ENCODE data around the gene DHX15. TPM values are rescaled to one million over a fixed set of nuclear protein-coding genes. Genes with fewer than 3 reads are reported as not detected.

Gene DHX15
- total and polyA plus RNA-seq, 2 experiments from 2014 or later: 226 to 372 TPM

- Histone ChIP-seq H3K4me3 (no peak overlapping the region), H3K27ac (ENCODE audit: low read depth) (peak overlapping the region; percentile 62; the same call in 1 of the 2 replicates), H3K9me2 (ENCODE audit: insufficient read depth) (no peaks in the 10 kb centered on the region), H3F3A (replicated peaks; ENCODE audit: low read depth) (peaks cover 21% of the 10 kb centered on the region), H3K27me3 (ENCODE audit: insufficient read depth) (no peaks in the 10 kb centered on the region), H3K4me2 (no peak overlapping the region), H4K20me1 (replicated peaks; ENCODE audit: insufficient read depth) (peaks cover 3% of the 10 kb centered on the region; the same call in 1 of the 2 replicates), H3K79me2 (replicated peaks; ENCODE audit: insufficient read depth) (peaks cover 19% of the 10 kb centered on the region; the same call in 1 of the 2 replicates), H3K36me3 (ENCODE audit: insufficient read depth) (peaks cover 4% of the 10 kb centered on the region; the same call in 1 of the 2 replicates), H3K4me1 (ENCODE audit: insufficient read depth) (peaks cover 52% of the 10 kb centered on the region), H2AFZ (no peak overlapping the region)
- peaks cover 18% of the 10 kb centered on the region for H3K27me3 Mint-ChIP-seq (ENCODE audit: insufficient read depth, low read depth, poor library complexity)
- no peak overlapping the region for H3K4me3 Mint-ChIP-seq
- DNase-seq (ENCODE audit: low spot score) (peak; percentile 70), ATAC-seq (peak; percentile 68)
- no peak for TF ChIP-seq ZNF331 (CRISPR knock-in tag; IDR thresholded peaks at IDR 0.05; ENCODE audit: low read depth)
- TF ChIP-seq ZNF114 (CRISPR knock-in tag; IDR thresholded peaks at IDR 0.05): no peak
- TF ChIP-seq NANOG (IDR thresholded peaks at IDR 0.05; ENCODE audit: borderline replicate concordance): no peak
- TF ChIP-seq ZNF462 (CRISPR knock-in tag; IDR thresholded peaks at IDR 0.05): no peak
- no peak for TF ChIP-seq POLR2AphosphoS5 (IDR thresholded peaks at IDR 0.05; ENCODE audit: low read depth)
- TF ChIP-seq EZH2phosphoT487 (IDR thresholded peaks at IDR 0.05; ENCODE audit: unreplicated experiment): no peak
- peak; percentile 30 to 31 for TF ChIP-seq CTCF (conservative IDR thresholded peaks at IDR 0.05; ENCODE audit: low read depth in 2 of 2)
- H3K4me1 Mint-ChIP-seq: peaks cover 40% of the 10 kb centered on the region
- H3K27ac Mint-ChIP-seq: peak overlapping the region; percentile 62
- no peaks in the 10 kb centered on the region for H3K9me3 Mint-ChIP-seq
- H3K36me3 Mint-ChIP-seq (ENCODE audit: low read depth): peaks cover 29% of the 10 kb centered on the region
Measured at GRCh38 chr4:24515698-24516097, 68.7 kb downstream of the DHX15 start.

All from GM23338 (cell line).